Activated T-cell treated with anti-CD3 and anti-CD28 coated beads, Interleukin-2, amount 50 U/mL, for 24 hours (primary cell): ENCODE measurements around the gene DPP10.

Experiments
- DNase-seq: peaks from one replicate; pipeline ENCODE4 v3.0.0-alpha.2; 2020
- H3K27ac Mint-ChIP-seq: 2 replicates; pipeline ENCODE4 v1.8.0; 2020; ENCODE audit warnings: mild to moderate bottlenecking, mixed read lengths
- H3K27me3 Mint-ChIP-seq: 2 replicates; pipeline ENCODE4 v1.8.0; 2020; ENCODE audit warnings: mixed read lengths
- H3K36me3 Mint-ChIP-seq: 2 replicates; pipeline ENCODE4 v1.8.0; 2020; ENCODE audit warnings: low read depth, mixed read lengths
- H3K4me1 Mint-ChIP-seq: 2 replicates; pipeline ENCODE4 v1.8.0; 2020; ENCODE audit warnings: low read depth, mixed read lengths
- H3K4me3 Mint-ChIP-seq: 2 replicates; pipeline ENCODE4 v1.8.0; 2020; ENCODE audit warnings: mild to moderate bottlenecking, moderate library complexity, mixed read lengths
- H3K9me3 Mint-ChIP-seq: 2 replicates; pipeline ENCODE4 v1.8.0; 2020; ENCODE audit warnings: mixed read lengths

DPP10 gene

DNA sequence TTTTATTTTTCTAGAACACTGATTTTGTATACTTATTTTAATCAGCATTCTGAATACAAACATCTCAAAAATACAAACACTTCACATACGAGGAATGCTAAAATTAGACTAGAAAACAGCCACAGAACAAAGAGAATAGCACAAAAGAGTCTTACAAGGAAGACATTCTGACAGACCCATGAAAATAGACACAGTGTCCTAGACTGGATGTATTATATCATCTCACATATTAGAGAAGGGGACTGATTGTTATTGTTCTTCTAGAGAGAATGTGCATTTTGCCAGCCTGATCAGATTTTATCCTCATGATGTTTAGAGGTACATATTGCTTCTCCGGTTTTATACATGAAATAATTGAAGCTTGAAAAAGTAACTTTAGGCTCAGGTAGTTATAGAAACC, 357.9 kb downstream of the DPP10 start:
- H3K4me3 Mint-ChIP-seq: no peak overlapping the region
- no peaks in the 10 kb centered on the region for H3K4me1 Mint-ChIP-seq
- H3K36me3 Mint-ChIP-seq: no peaks in the 10 kb centered on the region
- no peak overlapping the region for H3K27ac Mint-ChIP-seq
- DNase-seq: no peak
- no peaks in the 10 kb centered on the region for H3K9me3 Mint-ChIP-seq
- no peaks in the 10 kb centered on the region for H3K27me3 Mint-ChIP-seq

DNA sequence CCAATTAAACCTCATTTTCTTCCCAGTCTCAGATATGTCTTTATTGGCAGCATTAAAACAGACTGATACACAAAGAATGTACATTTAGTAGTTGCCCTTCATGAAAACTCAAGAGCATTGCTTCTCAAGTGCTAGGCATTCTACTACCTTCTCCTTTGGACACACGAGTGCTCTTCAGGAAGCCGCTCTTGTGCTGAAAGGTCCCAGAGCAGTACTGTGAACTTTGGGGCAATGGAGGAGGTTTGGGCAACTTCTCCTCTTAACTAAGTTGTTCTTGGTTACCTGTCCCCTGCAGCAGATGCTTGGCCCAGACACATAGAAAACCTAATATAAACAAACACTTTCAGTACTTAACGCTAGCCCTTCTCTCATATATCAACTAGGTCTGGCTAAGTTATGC, 362.8 kb downstream of the DPP10 start:
- Mint-ChIP-seq H3K4me1 (no peaks in the 10 kb centered on the region), H3K36me3 (no peaks in the 10 kb centered on the region), H3K27me3 (no peaks in the 10 kb centered on the region), H3K9me3 (no peaks in the 10 kb centered on the region), H3K27ac (no peak overlapping the region), H3K4me3 (no peak overlapping the region)
- no peak for DNase-seq

DNA sequence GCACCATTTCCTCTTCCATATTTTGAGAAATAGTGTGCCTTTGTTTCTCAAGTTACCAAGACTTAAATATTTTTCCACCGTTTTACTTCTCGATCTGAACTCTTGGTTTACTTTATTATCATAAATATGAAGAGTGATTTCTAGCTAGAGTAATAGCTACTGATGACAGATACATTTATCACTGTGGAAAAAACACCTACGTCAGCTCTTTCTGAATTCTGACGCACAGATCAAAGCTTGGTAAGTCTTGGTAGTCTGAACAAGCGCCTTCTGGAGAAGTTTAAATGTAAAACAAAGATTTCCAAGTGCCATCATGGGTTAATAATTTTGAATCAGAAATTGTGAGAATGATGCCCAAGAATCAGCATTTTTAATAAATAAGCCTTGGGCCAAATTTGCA, 367.7 kb downstream of the DPP10 start:
- no peaks in the 10 kb centered on the region for H3K36me3 Mint-ChIP-seq
- H3K27me3 Mint-ChIP-seq: no peaks in the 10 kb centered on the region
- no peaks in the 10 kb centered on the region for H3K4me1 Mint-ChIP-seq
- H3K4me3 Mint-ChIP-seq: no peak overlapping the region
- no peaks in the 10 kb centered on the region for H3K9me3 Mint-ChIP-seq
- no peak overlapping the region for H3K27ac Mint-ChIP-seq
- DNase-seq: no peak

DNA sequence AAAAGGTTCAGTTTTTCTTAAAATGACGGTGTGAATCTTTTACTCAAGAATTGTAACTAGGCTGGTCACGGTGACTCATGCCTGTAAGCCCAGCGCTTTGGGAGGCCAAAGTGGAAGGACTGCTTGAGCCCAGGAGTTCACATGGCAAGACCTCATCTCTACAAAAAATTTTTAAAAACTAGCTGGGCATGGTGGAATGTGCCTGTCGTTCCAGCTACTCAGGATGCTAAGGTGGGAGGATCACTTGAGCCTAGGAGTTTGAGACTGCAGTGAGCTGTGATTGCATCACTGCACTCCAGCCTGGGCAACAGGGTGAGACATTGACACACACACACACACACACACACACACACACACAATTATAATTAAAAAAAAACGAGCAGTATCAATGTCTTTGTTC, 369.8 kb downstream of the DPP10 start:
- Mint-ChIP-seq H3K27ac (no peak overlapping the region), H3K36me3 (no peaks in the 10 kb centered on the region), H3K4me1 (no peaks in the 10 kb centered on the region), H3K27me3 (no peaks in the 10 kb centered on the region), H3K4me3 (no peak overlapping the region), H3K9me3 (no peaks in the 10 kb centered on the region)
- no peak for DNase-seq

DNA sequence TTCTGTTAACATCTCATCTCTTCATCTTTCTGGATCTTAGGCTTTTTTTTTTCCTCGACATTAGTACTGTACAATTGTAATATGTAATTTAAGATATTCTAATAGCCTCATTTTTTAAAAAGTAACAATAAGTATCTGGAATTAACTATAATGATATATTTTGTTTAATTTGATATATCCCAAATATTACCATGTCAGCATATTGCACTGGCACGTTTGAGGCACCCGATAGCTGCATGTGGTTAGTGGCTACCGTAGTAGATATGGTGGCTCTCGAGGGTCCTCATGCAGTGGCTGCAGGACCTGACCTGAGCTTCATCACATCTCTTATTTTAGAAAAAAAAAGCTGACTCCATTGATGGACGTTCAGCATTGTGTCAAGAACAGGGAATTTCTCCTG, 371.9 kb downstream of the DPP10 start:
- H3K9me3 Mint-ChIP-seq: no peaks in the 10 kb centered on the region
- H3K27me3 Mint-ChIP-seq: no peaks in the 10 kb centered on the region
- no peaks in the 10 kb centered on the region for H3K4me1 Mint-ChIP-seq
- no peak for DNase-seq
- no peak overlapping the region for H3K4me3 Mint-ChIP-seq
- no peak overlapping the region for H3K27ac Mint-ChIP-seq
- no peaks in the 10 kb centered on the region for H3K36me3 Mint-ChIP-seq

DNA sequence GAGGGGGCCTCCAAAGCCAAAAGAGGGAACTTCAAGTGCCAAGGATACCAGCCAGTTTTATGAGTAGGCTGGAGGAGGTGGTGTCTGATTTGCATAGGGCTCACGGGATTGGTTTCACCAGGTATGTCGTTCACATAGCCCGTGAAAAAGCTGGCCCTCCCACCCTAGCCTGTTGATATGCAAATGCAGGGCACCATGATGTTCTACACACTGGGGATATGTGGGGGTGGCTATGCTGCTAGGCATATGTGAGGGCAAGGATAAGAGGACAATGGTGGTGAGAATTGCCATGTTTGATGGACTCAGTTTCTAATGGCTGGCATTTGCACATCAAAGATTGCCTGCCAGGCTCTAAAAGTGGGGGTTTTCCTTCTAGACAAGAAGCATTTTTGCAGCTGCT, 378.6 kb downstream of the DPP10 start:
- Mint-ChIP-seq H3K36me3 (no peaks in the 10 kb centered on the region), H3K9me3 (no peaks in the 10 kb centered on the region), H3K4me1 (no peaks in the 10 kb centered on the region), H3K27ac (no peak overlapping the region), H3K4me3 (no peak overlapping the region), H3K27me3 (no peaks in the 10 kb centered on the region)
- DNase-seq: no peak

DNA sequence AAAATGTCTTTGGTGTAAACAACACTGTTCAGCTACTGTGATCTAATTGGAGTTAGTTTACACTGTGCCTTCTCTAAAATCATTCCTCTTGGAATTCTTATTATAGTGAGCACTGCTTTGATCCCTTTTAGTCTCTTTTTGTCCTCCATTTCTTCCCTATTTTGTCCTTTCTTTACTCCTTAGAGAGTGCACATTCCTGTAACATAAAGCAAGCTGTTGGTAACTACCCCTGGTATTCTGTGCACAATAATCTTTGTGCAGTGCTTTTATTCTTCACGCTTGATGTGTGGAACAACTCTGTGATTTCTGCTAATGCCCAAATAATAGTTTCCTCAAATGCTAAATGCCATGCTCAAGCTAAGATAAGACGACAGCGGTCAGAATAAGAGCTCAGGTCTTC, 401.5 kb downstream of the DPP10 start:
- DNase-seq: no peak
- Mint-ChIP-seq H3K27me3 (no peaks in the 10 kb centered on the region), H3K4me1 (no peaks in the 10 kb centered on the region), H3K9me3 (no peaks in the 10 kb centered on the region), H3K4me3 (no peak overlapping the region), H3K36me3 (no peaks in the 10 kb centered on the region), H3K27ac (no peak overlapping the region)

DNA sequence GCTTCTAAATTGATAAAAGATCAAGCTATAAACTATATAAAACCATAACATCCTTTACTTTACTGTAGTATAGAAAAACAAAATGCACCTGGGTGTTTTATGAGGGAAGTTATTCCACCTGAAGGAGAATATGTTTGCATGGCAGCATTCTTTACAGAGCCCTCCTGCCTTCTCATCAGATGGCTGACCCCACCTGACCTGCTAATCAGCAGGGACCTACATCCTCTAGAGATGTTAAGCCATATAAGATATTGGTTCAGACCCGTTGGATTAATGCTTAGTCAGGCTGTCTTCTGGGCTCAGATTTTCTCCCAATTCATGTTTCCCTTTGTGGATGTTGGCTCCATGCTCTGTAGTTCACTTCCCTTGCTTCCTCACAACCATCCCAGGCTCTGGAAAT, 414.8 kb downstream of the DPP10 start:
- no peaks in the 10 kb centered on the region for H3K36me3 Mint-ChIP-seq
- H3K4me3 Mint-ChIP-seq: no peak overlapping the region
- H3K9me3 Mint-ChIP-seq: no peaks in the 10 kb centered on the region
- no peak overlapping the region for H3K27ac Mint-ChIP-seq
- no peaks in the 10 kb centered on the region for H3K4me1 Mint-ChIP-seq
- H3K27me3 Mint-ChIP-seq: no peaks in the 10 kb centered on the region
- no peak for DNase-seq

DNA sequence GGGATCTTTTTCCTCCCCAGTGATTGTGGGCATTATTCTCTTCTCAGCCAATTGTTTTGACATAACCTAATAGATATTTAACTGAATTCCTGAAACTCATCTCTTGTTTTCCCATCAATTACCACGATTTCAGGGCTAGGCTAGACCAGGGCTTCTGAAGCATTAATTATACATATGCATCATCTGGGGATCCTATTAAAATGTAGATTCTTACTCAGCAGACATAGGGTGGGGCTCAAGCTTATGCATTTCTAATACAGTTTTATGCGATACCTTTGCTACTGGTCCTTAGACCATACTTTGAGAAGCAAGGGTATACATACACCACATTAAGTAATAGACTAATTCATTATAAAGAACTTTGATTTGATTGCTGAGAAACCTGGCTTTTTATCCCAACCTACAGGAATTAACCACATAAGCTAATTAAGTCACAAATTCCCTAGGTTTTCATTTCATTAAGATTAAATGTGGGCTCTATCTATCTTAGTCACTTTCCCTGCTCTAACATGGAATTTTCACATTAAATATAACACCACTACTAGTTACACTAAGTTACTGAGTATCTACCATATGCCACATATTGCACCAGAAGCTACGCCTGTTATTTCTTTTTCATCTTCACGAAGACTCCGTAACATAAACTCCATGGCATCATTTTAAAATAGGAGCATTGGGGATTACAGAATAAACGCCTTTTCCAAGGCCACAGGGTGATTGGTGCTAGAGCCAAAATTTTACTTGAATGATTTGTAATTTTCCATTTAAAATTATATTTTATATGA, 417.5 kb downstream of the DPP10 start:
- no peaks in the 10 kb centered on the region for H3K9me3 Mint-ChIP-seq
- H3K36me3 Mint-ChIP-seq: no peaks in the 10 kb centered on the region
- H3K27ac Mint-ChIP-seq: no peak overlapping the region
- H3K27me3 Mint-ChIP-seq: no peaks in the 10 kb centered on the region
- no peak overlapping the region for H3K4me3 Mint-ChIP-seq
- no peak for DNase-seq
- no peaks in the 10 kb centered on the region for H3K4me1 Mint-ChIP-seq

DNA sequence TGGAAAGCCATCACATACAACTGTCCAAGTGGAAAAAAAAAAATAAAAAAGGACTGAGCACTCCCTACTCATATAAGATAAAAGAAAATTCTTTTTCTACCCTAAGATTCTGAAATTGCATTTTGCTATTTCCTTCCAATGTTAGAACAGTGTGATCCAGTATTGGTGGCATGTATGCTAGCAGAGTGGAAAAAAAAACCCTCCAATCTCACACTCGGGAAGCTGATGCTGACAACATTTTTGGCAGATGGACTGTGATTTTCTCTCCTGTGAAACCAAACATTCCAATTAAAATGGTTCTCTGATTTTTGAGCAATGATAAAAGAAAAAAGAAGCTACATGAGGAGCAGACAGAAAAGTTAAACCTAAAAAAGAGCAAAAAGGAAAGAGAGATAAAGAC, 419.8 kb downstream of the DPP10 start:
- Mint-ChIP-seq H3K36me3 (no peaks in the 10 kb centered on the region), H3K4me3 (no peak overlapping the region), H3K4me1 (no peaks in the 10 kb centered on the region), H3K27me3 (no peaks in the 10 kb centered on the region), H3K27ac (no peak overlapping the region), H3K9me3 (no peaks in the 10 kb centered on the region)
- no peak for DNase-seq

DNA sequence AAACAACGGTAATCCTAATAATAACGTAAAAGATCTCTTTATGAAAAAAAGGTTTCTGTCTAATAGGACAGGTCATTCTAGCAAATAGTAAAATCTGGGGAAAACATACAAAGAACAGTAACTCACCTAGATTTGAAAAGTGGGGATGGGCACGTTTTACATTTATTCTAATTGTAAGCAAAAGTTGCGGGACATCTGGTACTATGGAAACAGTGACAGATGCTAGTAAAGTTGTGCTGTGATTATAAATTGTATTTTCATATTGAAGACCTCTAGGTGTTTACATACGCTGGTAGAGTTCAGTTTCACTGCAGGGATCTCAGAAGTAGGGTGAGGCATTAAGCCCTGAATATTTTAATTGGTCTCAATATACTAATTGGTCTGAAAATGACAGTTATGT, 422.5 kb downstream of the DPP10 start:
- no peak for DNase-seq
- Mint-ChIP-seq H3K27ac (no peak overlapping the region), H3K4me3 (no peak overlapping the region), H3K4me1 (no peaks in the 10 kb centered on the region), H3K36me3 (no peaks in the 10 kb centered on the region), H3K9me3 (no peaks in the 10 kb centered on the region), H3K27me3 (no peaks in the 10 kb centered on the region)

DNA sequence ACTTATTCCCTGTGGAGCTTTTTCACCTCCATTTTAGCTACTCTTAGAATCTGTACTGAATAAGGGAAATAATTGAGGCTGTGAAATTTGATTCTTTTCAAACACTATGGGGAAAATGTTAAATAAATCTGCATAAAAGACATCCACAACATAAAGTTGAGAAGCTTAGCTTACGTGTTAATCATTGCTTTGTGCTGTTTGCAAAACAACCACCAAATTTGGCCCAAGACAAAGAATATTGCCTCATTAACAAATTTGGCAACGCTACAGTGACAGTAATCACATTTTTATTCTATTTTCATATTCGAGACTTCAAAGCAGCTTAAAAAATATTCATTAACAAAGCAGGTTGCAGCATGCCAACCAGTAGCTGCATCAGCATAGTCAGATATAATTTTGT, 437.6 kb downstream of the DPP10 start:
- DNase-seq: no peak
- Mint-ChIP-seq H3K27me3 (no peaks in the 10 kb centered on the region), H3K9me3 (peaks cover 6% of the 10 kb centered on the region), H3K36me3 (no peaks in the 10 kb centered on the region), H3K4me1 (no peaks in the 10 kb centered on the region), H3K4me3 (no peak overlapping the region), H3K27ac (no peak overlapping the region)

DNA sequence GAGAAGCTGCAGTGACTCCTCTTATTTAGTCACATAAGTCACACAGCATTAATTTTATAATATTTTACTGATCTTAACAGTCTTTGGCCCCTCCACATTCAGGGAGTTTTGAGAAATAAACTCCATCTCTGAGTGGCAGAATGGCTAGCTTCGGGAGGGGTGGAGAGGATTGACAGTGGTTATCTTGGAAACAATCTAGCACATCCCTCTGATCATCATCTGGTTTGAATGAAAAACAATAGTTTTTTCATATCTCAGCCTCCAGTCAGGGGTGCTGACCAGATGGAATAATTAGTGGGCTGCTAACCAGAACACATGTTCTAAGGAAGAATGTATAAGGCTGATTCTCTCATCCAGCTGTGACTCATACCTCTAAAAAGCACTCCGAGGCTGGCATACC, 477.5 kb downstream of the DPP10 start:
- H3K36me3 Mint-ChIP-seq: no peaks in the 10 kb centered on the region
- DNase-seq: no peak
- peaks cover 7% of the 10 kb centered on the region for H3K9me3 Mint-ChIP-seq
- no peaks in the 10 kb centered on the region for H3K27me3 Mint-ChIP-seq
- no peak overlapping the region for H3K4me3 Mint-ChIP-seq
- no peak overlapping the region for H3K27ac Mint-ChIP-seq
- no peaks in the 10 kb centered on the region for H3K4me1 Mint-ChIP-seq

DNA sequence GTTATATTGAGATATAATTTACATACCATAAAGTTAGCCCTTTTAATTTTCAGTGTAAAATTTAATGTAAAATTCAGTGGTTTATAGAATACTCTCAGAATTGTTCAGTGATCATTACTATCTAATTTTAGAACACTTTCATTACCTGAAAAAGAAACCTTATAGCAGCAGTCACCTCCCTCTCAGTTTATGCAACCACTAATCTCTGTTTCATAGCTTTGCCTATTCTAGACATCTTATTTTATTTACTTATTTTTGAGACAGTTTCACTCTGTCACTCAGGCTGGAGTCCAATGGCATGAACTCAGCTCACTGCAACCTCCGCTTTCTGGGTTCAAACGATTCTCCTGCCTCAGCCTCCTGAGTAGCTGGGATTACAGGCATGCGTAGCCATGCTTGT, 479.6 kb downstream of the DPP10 start:
- H3K4me1 Mint-ChIP-seq: no peaks in the 10 kb centered on the region
- no peaks in the 10 kb centered on the region for H3K36me3 Mint-ChIP-seq
- H3K4me3 Mint-ChIP-seq: no peak overlapping the region
- peaks cover 5% of the 10 kb centered on the region for H3K9me3 Mint-ChIP-seq
- no peak overlapping the region for H3K27ac Mint-ChIP-seq
- no peaks in the 10 kb centered on the region for H3K27me3 Mint-ChIP-seq
- no peak for DNase-seq

DNA sequence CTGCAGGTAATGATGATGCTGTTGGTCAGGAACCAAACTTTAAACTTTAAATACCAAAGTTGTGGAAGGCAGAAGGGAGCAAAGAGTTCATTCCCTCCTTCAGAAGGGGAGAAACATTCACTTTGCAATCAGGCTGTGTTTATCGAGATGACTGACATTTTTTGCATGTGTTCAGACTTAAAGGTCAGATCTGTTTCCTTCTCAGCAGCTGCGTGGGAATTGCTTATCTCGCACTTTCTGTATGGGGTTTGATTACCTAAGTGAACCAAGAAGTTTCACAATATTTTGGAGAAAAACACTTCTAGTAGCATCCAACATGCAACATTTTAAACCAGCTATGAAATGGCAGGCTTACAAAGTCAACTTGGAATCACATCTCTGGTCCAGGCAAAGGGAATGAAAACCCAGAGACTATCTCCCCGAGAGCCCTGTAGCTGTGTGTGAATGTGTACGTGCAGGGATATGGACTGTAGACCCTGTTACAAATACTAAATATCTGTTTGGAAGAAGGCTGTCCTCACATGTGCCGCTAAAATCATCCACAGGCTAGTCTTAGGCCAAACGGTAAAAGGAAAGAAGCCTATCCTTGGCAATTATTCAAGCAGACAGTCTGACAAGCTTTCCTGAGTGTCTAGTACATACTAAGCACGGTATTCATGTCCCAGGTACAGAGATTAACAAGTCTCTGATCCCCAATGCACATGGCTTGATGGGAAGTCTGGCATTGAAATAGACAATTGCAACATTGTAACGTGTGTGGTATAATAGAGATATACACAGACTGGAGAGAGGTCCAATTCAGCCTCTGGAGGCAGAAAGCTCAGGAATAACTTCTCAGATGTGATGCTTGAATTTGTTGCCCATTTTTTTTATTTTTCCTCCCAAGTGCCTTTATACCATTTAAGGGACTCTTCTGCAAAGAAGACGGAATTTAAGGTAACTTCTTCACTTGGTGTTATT, 483.1 kb downstream of the DPP10 start:
- Mint-ChIP-seq H3K4me1 (no peaks in the 10 kb centered on the region), H3K27ac (no peak overlapping the region), H3K27me3 (no peaks in the 10 kb centered on the region), H3K4me3 (no peak overlapping the region), H3K9me3 (peaks cover 9% of the 10 kb centered on the region), H3K36me3 (no peaks in the 10 kb centered on the region)
- DNase-seq: no peak
